Neuron (in vitro differentiated cells): ENCODE measurements around the gene SDK2.

Experiments used
- H2AFZ ChIP-seq: one replicate; pipeline ENCODE4 v1.6.1; 2013; ENCODE audit warnings: low read depth, mild to moderate bottlenecking, inconsistent platforms, low read length, moderate library complexity
- H3K27me3 ChIP-seq: one replicate; pipeline ENCODE4 v1.6.1; 2013; ENCODE audit warnings: low read length; ENCODE audit not compliant: insufficient read depth
- H3K36me3 ChIP-seq: one replicate; pipeline ENCODE4 v1.6.1; 2013; ENCODE audit warnings: low read length; ENCODE audit not compliant: insufficient read depth
- H3K4me1 ChIP-seq: one replicate; pipeline ENCODE4 v1.6.1; 2013; ENCODE audit warnings: low read length; ENCODE audit not compliant: insufficient read depth
- H3K4me3 ChIP-seq: 2 replicates; pipeline ENCODE4 v1.5.1; 2013; ENCODE audit warnings: mild to moderate bottlenecking, low read length, moderate library complexity
- H3K9me3 ChIP-seq: one replicate; pipeline ENCODE4 v1.6.1; 2013; ENCODE audit warnings: low read length

Gene SDK2

DNA sequence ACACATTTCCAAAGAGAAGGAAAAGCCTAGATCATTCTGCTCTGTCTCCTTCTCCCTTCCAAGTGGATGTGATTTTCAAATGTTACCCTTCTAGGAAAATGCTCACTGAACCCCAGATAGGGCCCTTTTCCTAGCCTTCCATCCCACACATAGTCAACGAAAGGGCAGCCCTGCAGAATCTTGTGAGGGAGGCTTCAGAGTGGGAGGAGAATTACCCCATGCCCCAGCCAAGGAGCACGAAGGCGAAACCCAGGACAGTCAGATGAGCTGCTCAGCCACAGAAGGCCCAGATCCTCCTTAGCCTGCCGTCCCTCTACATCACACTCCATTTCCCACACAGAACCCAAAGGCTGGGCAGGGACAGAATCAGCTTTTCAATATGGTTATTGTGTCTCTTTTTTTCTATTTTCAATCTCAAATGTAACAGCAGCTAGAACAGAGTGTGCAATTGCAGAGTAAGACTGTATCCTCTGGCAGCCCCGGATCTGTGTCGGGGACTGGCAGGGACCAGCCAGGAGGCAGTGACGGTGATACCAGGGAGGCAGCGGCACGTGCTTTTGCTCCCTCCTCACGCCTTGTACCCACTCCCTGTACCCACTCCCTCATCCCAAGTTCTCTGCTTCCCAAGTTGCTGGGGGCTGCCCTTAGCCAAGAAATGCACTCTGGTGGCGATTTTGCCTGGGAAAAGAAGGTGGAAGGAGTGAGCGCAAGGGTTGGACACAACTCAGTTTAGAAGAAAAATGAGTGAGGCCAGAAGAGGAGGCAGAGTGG, 3.7 kb upstream of the SDK2 start:
- no peak overlapping the region for H3K4me3 ChIP-seq
- no peak overlapping the region for H2AFZ ChIP-seq
- no peaks in the 10 kb centered on the region for H3K27me3 ChIP-seq
- H3K9me3 ChIP-seq, result peaks cover 2% of the 10 kb centered on the region
- H3K4me1 ChIP-seq, result peaks cover 10% of the 10 kb centered on the region
- no peaks in the 10 kb centered on the region for H3K36me3 ChIP-seq

DNA sequence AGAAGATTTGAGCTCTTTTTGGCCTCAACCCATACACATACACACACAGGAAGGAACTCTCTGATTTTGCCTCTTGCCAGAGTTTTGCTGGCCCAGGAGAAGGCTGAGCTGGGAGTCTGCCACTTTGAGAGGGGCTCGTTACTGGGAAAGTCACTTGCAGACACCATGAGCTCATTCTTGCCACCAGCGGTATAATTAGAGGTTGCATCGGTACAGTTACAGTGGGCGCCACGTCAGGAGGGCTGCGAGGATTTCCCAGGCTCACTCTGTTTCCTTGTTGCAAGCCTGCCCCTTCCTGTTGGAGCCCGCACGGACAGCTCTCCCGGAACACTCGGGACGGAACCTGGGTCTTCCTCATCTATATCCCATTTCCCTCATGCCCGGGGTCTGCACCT, 3.1 kb upstream of the SDK2 start:
- Histone ChIP-seq H2AFZ (no peak overlapping the region), H3K4me1 (peaks cover 15% of the 10 kb centered on the region), H3K27me3 (no peaks in the 10 kb centered on the region), H3K36me3 (no peaks in the 10 kb centered on the region), H3K9me3 (no peaks in the 10 kb centered on the region), H3K4me3 (no peak overlapping the region)

DNA sequence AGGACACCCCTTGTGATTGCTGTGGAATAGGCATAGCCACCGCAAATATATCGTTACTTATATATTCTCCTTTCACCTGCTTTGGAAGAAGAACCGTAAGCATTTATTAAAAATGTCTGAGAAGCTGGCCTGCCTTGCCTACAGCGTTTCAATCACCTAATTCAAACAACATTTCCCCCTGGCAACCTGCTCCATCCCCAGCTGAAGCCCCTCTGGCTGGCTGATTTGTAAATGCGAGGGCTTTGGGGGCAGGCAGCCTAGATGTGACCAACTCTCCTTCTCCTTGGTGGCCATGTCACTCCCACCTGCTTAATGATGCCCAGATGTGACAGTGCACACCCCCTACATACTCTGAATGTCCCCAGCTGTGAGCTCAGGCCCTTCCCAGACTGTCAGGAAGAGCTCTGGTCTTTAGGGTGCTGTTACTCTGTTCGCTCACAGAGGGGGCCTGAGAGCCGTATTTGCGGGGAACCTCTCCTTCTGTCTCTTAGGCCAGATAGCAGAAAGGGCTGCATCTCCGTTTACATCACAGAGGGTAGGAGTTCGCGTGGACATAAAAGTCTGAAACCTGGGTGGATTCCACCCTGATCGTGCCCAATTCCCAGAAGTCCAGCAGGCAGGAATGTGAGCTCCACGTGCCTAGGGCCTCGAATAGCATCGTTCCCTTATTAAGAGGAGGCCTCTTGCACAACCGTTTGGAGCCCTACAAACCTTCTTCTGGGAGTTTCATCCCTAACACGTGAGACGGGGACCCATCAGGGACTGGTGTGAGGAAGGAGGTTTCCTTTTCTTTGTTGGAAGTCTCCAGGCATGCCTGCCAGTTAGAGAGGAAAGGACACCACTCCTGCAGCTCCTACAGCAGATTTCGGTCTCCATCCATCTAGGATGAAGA, 2.4 kb upstream of the SDK2 start:
- no peak overlapping the region for H3K4me3 ChIP-seq
- H3K9me3 ChIP-seq, result no peaks in the 10 kb centered on the region
- H2AFZ ChIP-seq, result no peak overlapping the region
- H3K4me1 ChIP-seq, result peaks cover 21% of the 10 kb centered on the region
- H3K27me3 ChIP-seq, result no peaks in the 10 kb centered on the region
- H3K36me3 ChIP-seq, result no peaks in the 10 kb centered on the region

DNA sequence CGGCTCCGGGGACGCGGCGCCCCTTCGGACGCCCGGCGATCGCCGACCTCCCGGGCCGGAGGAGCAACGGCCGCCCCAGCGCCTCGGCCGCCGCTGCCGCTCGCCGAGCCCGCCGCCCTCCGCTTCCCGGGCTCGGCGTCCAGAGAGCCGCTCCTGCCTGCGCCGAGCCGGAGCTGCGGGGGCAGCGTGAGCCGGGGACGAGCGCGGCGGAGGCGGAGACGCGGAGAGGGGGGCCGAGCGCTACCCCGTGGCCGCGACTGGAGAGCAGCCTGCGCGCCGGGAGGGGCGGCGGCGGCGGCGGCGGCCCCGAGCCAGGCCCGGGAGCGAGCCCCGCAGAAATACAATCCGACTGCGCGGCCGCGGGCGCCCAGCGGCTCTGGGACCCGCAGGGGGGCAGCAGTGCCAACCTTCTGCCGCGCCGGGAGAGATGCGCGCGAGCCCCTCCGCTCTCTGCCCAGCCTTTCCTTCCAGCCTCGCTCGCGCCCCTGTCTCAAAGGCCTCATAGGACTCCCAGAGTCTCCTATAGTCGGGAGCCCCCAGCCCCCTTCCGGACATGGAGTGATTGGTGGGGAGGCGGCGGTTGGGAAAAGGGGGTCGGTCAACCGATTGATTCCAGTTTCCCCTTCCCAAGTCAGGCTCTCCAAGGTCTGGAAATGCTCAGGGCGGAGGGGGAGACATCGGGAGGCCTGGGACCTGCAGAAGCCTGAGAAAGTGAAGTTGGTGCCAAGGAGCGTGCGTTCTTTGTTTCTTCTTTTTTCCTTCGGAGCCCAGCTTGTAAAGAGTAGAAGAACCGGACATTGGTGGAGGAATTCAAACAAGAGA, 1.0 kb upstream of the SDK2 start:
- H3K9me3 ChIP-seq, result no peaks in the 10 kb centered on the region
- peaks cover 33% of the 10 kb centered on the region for H3K4me1 ChIP-seq
- H3K27me3 ChIP-seq, result no peaks in the 10 kb centered on the region

DNA sequence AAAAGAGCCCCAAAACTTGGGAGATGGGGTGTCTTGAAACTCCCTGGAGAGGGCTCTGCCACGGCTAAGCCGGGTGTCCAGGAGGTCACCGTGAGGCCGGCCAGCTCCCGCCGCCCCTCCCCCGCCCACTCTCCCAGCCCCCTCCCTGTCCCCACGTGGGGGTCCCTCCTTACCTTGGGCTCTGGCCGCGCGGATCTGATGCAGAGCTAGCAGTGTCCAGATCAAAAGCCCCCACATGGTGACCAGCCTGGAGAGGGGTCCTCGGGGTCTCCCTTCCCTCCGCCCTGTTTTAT, 447 bp downstream of the SDK2 start:
- peak overlapping the region; percentile 4 for H2AFZ ChIP-seq
- H3K27me3 ChIP-seq, result no peaks in the 10 kb centered on the region
- no peaks in the 10 kb centered on the region for H3K36me3 ChIP-seq
- H3K4me3 ChIP-seq, result peak overlapping the region; percentile 62
- H3K9me3 ChIP-seq, result no peaks in the 10 kb centered on the region
- peaks cover 34% of the 10 kb centered on the region for H3K4me1 ChIP-seq

More for the DNA sequence above, 1.0 kb upstream of the SDK2 start:
- Histone ChIP-seq H3K4me3 (peak overlapping the region; percentile 62), H2AFZ (peak overlapping the region; percentile 80), H3K36me3 (no peaks in the 10 kb centered on the region)

DNA sequence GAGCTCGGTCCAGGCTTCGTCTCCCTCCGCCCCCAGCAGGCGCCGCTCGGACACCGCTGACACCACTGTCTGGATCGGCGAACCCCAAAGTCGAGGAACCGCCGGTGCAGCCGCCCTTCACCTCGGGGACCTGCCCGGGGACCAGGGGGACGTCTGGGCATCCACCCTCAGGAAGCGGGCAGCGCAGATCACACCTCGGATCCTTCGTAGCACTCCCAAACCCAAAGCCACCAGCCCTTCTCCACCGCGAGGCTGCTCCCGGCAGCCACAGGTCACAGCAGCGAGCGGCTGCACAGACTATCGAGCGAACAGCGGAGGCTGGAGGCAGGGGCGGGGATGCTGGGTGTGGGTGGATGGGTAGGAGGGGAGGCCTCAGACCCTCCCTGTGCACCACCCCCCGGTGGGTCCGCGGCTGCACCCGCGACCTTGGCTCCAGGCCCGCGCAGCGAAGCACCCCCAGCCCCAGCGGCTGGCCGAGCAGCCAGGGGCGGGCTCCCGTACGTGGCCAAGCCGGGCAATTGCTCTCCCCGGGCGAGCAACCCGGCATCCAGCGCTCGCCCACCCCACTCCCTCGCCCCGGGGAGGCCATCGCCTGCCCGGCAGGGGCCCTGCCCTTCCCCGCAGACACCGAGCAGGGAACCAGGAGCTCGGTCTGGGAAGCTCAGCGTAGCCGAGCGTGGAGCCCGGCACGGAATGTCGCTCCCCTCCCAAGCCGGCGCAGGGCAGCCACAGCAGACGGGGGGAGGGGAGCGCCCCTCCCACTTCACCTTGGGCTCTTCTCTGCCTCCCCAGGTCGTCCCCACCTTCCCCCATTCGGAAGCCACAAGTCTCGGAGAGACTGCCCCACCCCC, 1.0 kb downstream of the SDK2 start:
- peaks cover 34% of the 10 kb centered on the region for H3K4me1 ChIP-seq

DNA sequence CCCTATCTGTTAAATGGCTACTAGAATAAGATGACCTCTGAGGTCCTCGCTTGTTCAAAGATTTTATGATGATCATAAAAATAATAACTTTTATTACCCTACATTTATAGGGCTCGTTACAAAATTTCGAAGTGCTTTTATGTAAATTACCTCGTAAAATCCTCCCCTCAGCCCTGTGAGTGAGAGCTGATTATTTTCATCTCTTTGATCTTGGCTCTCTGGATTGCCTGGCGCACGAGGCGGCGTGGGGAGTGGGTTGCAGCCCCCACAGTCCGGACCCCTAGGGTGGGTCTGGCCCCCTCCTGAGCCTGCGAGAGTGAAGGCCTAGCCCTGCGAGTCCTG, 1.6 kb downstream of the SDK2 start:
- Histone ChIP-seq H3K27me3 (no peaks in the 10 kb centered on the region), H2AFZ (no peak overlapping the region), H3K36me3 (peaks cover 3% of the 10 kb centered on the region), H3K9me3 (no peaks in the 10 kb centered on the region), H3K4me1 (peaks cover 34% of the 10 kb centered on the region), H3K4me3 (peak overlapping the region; percentile 62)

More for the DNA sequence above, 1.0 kb downstream of the SDK2 start:
- Histone ChIP-seq H3K36me3 (no peaks in the 10 kb centered on the region), H2AFZ (peak overlapping the region; percentile 4), H3K4me3 (peak overlapping the region; percentile 62), H3K9me3 (no peaks in the 10 kb centered on the region), H3K27me3 (no peaks in the 10 kb centered on the region)

DNA sequence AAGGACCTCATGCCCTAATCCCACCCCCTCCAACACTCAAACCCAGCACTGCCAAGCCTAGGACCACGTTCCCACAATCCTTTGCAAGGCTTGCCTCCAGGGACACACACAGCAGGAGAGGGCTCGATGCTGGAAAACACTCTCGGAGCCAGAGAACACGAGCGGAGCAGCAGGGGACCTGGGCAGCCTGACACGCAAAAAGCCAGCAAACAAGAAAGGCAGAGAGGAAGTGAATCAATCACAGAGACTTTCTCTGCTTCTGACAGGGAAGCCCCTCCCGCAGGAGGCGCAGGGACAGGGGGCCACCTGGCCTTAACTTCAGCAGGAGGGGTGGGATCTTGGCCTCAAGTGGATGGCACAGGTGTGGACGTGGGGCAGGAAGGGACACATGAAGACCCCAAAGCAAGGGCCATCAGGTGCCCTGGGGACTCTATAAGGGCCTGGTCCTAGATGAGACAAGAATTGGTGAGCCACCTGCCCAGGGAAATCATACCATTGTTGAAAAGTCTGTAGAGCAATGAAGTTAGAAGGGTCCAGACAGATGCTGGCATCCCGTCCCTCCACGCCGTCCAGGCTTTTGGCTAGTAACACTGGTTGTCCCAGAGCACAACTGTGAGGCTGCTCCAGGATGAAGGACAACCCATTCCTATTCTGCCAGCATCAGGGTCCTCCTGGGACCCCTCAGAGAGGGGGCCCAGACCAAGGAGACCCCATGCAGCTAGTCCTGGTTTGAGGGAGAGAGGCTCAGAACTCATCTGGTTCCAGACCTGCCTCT, 2.2 kb downstream of the SDK2 start:
- Histone ChIP-seq H3K4me3 (peak overlapping the region; percentile 62), H3K9me3 (no peaks in the 10 kb centered on the region), H3K27me3 (no peaks in the 10 kb centered on the region), H2AFZ (no peak overlapping the region), H3K4me1 (peaks cover 34% of the 10 kb centered on the region), H3K36me3 (peaks cover 3% of the 10 kb centered on the region)

DNA sequence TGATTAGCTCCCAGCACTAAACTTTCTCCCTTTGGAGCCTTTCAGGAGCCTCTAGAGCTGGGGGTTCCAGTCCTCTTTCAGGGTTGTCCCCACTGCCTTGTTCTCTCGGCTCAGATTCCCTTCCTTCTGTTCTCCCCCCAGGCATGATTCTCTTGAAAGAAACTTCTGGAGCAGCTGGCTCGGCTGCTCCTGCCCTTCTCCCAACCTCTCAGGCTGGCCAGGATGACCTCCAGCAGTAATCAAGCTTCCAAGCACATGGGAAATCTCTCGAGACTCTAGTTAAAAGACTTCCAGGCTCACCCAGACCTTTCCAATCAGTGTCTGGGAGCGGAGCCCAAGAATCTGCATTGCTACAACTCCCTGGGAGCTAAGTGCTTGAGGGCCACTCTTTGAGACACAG, 3.6 kb downstream of the SDK2 start:
- Histone ChIP-seq H3K36me3 (peaks cover 3% of the 10 kb centered on the region), H3K4me3 (no peak overlapping the region), H3K9me3 (no peaks in the 10 kb centered on the region), H3K4me1 (peaks cover 27% of the 10 kb centered on the region), H2AFZ (no peak overlapping the region), H3K27me3 (no peaks in the 10 kb centered on the region)

DNA sequence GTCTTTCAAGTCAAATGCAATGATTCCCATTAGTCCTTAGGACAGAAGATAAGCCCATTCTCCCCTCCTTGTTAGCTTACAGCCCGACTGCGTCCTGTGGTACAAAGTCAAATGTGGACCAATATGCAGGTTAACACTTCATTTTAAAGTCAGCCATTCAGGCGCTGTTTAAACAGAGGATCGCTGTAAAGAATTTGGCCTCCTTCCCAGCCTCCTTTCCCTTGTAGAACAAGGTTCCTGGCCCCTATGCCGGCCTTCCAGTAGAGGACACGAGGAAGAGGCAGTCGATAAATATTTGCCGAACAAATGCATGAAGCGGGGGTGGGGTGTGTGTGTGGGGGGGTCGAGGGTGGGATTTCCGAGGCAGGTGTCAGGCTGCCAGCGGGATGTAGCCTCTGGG, 4.3 kb downstream of the SDK2 start:
- H3K4me3 ChIP-seq, result no peak overlapping the region
- no peaks in the 10 kb centered on the region for H3K9me3 ChIP-seq
- no peak overlapping the region for H2AFZ ChIP-seq
- peaks cover 24% of the 10 kb centered on the region for H3K4me1 ChIP-seq
- peaks cover 3% of the 10 kb centered on the region for H3K36me3 ChIP-seq
- no peaks in the 10 kb centered on the region for H3K27me3 ChIP-seq

DNA sequence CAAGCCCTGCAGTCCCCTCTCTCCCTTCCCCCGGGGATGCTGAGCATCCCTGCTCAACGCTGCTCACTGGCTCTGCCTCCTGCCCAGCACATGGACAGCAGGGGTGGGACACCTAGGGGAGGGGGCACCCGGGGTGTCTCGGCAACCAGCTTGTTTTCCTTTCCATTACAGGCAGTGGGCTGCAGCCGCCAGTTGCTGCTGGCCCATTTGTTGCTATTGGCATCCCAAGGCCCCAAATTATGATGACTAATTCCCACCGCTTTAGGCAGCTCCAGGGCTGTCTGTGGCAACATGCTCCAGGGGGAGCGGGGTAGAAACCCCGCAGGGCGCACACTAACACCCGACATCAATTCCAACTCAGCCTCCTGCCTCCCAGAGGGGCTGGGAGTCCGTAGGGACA, 4.9 kb downstream of the SDK2 start:
- Histone ChIP-seq H3K27me3 (no peaks in the 10 kb centered on the region), H3K4me3 (no peak overlapping the region), H3K4me1 (peaks cover 24% of the 10 kb centered on the region), H3K36me3 (peaks cover 3% of the 10 kb centered on the region), H3K9me3 (no peaks in the 10 kb centered on the region), H2AFZ (no peak overlapping the region)

DNA sequence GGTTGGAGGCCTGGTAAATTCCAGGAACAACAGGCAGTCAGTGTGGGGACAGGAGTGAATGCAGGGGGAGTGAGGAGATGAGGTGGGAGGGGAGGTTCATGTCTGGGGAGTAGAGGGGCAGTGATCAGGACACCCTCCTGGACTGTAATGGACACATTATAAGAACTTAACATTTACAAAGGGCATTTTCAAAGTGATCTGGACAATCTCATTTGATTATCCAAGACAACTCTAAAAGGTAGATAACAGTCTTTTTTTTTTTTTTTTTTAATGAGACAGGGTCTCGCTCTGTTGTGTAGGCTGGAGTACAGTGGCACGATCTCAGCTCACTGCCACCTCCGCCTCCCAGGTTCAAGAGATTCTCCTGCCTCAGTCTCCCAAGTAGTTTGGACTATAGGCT, 5.7 kb downstream of the SDK2 start:
- Histone ChIP-seq H3K4me3 (no peak overlapping the region), H3K27me3 (no peaks in the 10 kb centered on the region), H3K9me3 (no peaks in the 10 kb centered on the region), H3K36me3 (peaks cover 3% of the 10 kb centered on the region), H2AFZ (no peak overlapping the region), H3K4me1 (peaks cover 24% of the 10 kb centered on the region)
